Neutrophil (primary cell): Measurements from ENCODE around the gene GPC6.

Source experiments
- H3K27ac ChIP-seq: fragments of 200-600 bp; sonication (generic); 2 replicates; pipeline ENCODE4 v1.5.1; 2016; ENCODE audit warnings: mild to moderate bottlenecking, moderate library complexity
- H3K27me3 ChIP-seq: fragments of 200-600 bp; sonication (generic); 2 replicates; pipeline ENCODE4 v1.6.0; 2016; ENCODE audit warnings: mild to moderate bottlenecking
- H3K36me3 ChIP-seq: fragments of 200-600 bp; sonication (generic); 2 replicates; pipeline ENCODE4 v1.5.1; 2017
- H3K4me1 ChIP-seq, 2 experiments: fragments of 200-600 bp in 1 of 2; sonication (generic) in 1 of 2; 1 replicate in 1 of 2; 2 replicates in 1 of 2; pipeline versions ENCODE4 v1.5.1 to v1.6.1; 2013 to 2016; ENCODE audit warnings: low read depth in 1 of 2, low read length in 1 of 2, mild to moderate bottlenecking in 1 of 2, moderate library complexity in 1 of 2; ENCODE audit not compliant: control insufficient read depth in 1 of 2, insufficient read depth in 1 of 2
- H3K4me3 ChIP-seq, 2 experiments: fragments of 200-600 bp in 1 of 2; sonication (generic) in 1 of 2; 1 replicate in 1 of 2; 2 replicates in 1 of 2; pipeline ENCODE4 v1.5.1; 2013 to 2016; ENCODE audit warnings: low read depth in 1 of 2, low read length in 1 of 2, mild to moderate bottlenecking in 1 of 2, moderate library complexity in 1 of 2
- H3K9me3 ChIP-seq: fragments of 200-600 bp; sonication (generic); 2 replicates; pipeline ENCODE4 v1.5.1; 2016
- TF ChIP-seq, protein P1 (sequence below): fragments of 200-600 bp; sonication (generic); IDR thresholded peaks from 2 replicates; pipeline ENCODE4 v1.5.1; 2016; ENCODE audit warnings: antibody characterized with exemption

GPC6 gene

DNA sequence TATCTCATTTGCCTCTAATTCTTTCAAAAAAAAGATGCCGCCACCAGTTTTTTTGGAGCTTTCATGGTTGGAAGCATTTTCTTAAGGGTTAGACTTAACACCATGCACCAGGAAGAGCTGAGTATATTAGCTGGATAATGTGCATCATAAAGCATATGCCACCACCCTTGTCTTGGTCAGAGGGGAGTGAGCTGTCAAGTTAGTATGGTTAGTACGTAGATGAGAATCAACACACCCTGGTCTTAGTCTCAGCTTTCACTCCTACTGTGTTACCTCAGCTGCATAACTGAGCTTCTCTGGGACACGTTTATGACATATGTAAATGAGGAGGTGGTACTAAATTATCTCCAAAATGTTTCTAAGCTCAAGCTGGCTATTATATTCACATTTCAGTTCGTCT is 837.2 kb downstream of the GPC6 start:
- Histone ChIP-seq H3K9me3 (no peaks in the 10 kb centered on the region), H3K27ac (no peak overlapping the region), H3K4me3 (no peak overlapping the region), H3K27me3 (no peaks in the 10 kb centered on the region), H3K36me3 (no peaks in the 10 kb centered on the region), H3K4me1 (no peaks in the 10 kb centered on the region)
- TF ChIP-seq, protein P1, sequence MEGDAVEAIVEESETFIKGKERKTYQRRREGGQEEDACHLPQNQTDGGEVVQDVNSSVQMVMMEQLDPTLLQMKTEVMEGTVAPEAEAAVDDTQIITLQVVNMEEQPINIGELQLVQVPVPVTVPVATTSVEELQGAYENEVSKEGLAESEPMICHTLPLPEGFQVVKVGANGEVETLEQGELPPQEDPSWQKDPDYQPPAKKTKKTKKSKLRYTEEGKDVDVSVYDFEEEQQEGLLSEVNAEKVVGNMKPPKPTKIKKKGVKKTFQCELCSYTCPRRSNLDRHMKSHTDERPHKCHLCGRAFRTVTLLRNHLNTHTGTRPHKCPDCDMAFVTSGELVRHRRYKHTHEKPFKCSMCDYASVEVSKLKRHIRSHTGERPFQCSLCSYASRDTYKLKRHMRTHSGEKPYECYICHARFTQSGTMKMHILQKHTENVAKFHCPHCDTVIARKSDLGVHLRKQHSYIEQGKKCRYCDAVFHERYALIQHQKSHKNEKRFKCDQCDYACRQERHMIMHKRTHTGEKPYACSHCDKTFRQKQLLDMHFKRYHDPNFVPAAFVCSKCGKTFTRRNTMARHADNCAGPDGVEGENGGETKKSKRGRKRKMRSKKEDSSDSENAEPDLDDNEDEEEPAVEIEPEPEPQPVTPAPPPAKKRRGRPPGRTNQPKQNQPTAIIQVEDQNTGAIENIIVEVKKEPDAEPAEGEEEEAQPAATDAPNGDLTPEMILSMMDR = no peak

DNA sequence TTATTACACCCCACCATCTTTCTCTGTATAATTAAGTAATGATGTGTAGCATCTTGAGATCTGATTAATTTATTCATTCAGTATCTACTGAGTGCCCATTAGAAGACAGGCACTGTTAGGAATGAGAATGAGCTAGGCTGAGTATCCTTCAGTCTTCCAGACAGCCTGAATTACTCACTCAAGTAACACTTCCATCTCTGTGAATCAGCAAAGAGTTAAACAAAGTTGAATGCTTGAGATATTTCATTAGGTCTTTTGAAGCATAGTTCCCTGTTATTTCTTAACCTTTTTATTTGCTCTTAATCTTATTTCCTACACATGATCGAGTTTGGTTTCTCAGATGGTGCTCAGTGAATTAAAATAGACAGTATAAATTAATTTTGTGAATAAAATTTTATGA is 839.1 kb downstream of the GPC6 start:
- Histone ChIP-seq H3K27me3 (no peaks in the 10 kb centered on the region), H3K27ac (no peak overlapping the region), H3K36me3 (no peaks in the 10 kb centered on the region), H3K4me1 (no peaks in the 10 kb centered on the region), H3K4me3 (no peak overlapping the region), H3K9me3 (no peaks in the 10 kb centered on the region)
- TF ChIP-seq, protein P1 = no peak

- no peaks in the 10 kb centered on the region for H3K36me3 ChIP-seq
- H3K27me3 ChIP-seq = no peaks in the 10 kb centered on the region
- H3K4me3 ChIP-seq = no peak overlapping the region
- TF ChIP-seq, protein P1 = no peak
- no peaks in the 10 kb centered on the region for H3K9me3 ChIP-seq
- H3K27ac ChIP-seq = no peak overlapping the region
- no peaks in the 10 kb centered on the region for H3K4me1 ChIP-seq
Measured at GRCh38 chr13:94073007-94073744, 846.6 kb downstream of the GPC6 start.

- H3K27ac ChIP-seq = no peak overlapping the region
- H3K9me3 ChIP-seq = no peaks in the 10 kb centered on the region
- H3K36me3 ChIP-seq = no peaks in the 10 kb centered on the region
- no peak overlapping the region for H3K4me3 ChIP-seq
- TF ChIP-seq, protein P1 = no peak
- H3K27me3 ChIP-seq = no peaks in the 10 kb centered on the region
- H3K4me1 ChIP-seq = no peaks in the 10 kb centered on the region
Measured at GRCh38 chr13:94079876-94080275, 853.3 kb downstream of the GPC6 start.

DNA sequence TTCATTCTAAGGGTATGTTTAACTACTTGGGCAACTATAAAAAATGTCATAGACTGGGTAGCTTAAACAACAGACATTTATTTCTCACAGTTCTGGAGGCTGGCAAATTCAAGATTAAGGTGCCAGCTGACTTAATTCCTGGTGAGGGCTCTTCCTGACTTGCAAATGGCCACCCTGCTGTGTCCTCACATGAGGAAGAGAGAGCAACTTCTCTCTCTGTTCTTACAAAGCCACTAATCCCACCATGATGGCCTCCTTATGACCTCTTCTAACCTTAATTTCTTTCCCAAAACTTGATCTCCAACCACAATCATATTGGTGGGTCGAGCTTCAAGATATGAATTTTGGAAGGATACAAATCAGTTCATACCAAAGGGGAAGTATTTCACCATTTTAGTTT is 853.9 kb downstream of the GPC6 start:
- Histone ChIP-seq H3K27me3 (no peaks in the 10 kb centered on the region), H3K36me3 (no peaks in the 10 kb centered on the region), H3K4me3 (no peak overlapping the region), H3K9me3 (no peaks in the 10 kb centered on the region), H3K4me1 (no peaks in the 10 kb centered on the region), H3K27ac (no peak overlapping the region)
- TF ChIP-seq, protein P1 = no peak
